ENCODE measurements around the gene NF2.

DNA sequence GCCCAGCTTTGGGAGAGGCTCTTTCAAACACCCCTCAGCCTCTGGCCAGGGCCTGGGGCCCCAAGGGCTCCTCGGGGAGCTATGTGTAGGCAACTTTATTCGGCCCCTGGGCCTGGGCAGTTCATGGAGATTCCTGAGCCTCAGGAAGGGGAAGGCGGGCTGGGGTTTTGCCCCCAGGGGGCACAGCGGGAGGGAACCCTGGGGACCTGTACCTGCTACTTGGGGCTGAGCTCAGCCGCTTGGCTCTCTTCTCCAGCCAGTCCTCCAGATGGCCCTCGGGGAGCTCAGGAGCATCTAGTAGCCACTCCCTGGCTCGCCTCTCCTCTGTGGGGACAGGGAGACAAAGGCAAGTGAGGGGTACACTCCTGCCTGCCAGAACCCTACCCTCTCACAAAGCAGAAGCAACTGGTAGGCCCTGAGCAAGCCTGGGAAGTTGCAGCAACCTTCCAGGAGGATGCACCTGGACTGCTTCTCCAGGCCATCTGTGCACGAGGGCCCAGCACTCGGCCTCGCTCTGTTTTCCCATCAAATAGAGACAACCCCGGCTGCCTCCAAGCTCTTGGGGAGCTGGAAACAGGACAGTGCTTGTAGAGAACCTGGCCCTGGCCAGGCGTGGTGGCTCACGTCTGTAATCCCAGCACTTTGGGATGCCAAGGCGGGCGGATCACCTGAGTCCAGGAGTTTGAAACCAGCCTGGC, 134.8 kb downstream of the NF2 start:
- TF ChIP-seq, protein P1, sequence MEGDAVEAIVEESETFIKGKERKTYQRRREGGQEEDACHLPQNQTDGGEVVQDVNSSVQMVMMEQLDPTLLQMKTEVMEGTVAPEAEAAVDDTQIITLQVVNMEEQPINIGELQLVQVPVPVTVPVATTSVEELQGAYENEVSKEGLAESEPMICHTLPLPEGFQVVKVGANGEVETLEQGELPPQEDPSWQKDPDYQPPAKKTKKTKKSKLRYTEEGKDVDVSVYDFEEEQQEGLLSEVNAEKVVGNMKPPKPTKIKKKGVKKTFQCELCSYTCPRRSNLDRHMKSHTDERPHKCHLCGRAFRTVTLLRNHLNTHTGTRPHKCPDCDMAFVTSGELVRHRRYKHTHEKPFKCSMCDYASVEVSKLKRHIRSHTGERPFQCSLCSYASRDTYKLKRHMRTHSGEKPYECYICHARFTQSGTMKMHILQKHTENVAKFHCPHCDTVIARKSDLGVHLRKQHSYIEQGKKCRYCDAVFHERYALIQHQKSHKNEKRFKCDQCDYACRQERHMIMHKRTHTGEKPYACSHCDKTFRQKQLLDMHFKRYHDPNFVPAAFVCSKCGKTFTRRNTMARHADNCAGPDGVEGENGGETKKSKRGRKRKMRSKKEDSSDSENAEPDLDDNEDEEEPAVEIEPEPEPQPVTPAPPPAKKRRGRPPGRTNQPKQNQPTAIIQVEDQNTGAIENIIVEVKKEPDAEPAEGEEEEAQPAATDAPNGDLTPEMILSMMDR (IDR thresholded peaks at IDR 0.05): no peak
- no peak for TF ChIP-seq EP300 (IDR thresholded peaks at IDR 0.05)
